Measurements from ENCODE around the gene EVI5L.
"Not testable (repeated sequence)": the region's sequence is repeated elsewhere in the genome, so short reads cannot be mapped to it uniquely, and the experiment has no call there.

Gene EVI5L

GRCh38 chr19:7829561-7830271 is at the start of gene EVI5L:
Gene EVI5L (plus strand): TSS chr19:7830218. CDS start chr19:7846543, 16,325 bp downstream.
- in situ Hi-C loops (cut with HindIII; ENCODE audit: low sequenced_read_pairs) = no loop called here

GRCh38 chr19:7781157-7781556 is 48.9 kb upstream of the EVI5L start:
- in situ Hi-C loops (cut with HindIII; ENCODE audit: low sequenced_read_pairs) = no loop called here

- in situ Hi-C loops (cut with HindIII; ENCODE audit: low sequenced_read_pairs) = no loop called here
These were observed 46.0 kb upstream of the EVI5L start for GRCh38 chr19:7783991-7784423.

- in situ Hi-C loops (cut with HindIII; ENCODE audit: low sequenced_read_pairs) = no loop called here
These were observed 45.2 kb upstream of the EVI5L start for GRCh38 chr19:7784856-7785255.

- in situ Hi-C loops (cut with HindIII; ENCODE audit: low sequenced_read_pairs) = no loop called here
These were observed 42.9 kb upstream of the EVI5L start for GRCh38 chr19:7787141-7787540.

- in situ Hi-C loops (cut with HindIII; ENCODE audit: low sequenced_read_pairs) = no loop called here
These were observed 42.3 kb upstream of the EVI5L start for GRCh38 chr19:7787602-7788177.

- in situ Hi-C loops (cut with HindIII; ENCODE audit: low sequenced_read_pairs) = no loop called here
These were observed 41.7 kb upstream of the EVI5L start for GRCh38 chr19:7788178-7788932.

- in situ Hi-C loops (cut with HindIII; ENCODE audit: low sequenced_read_pairs) = no loop called here
These were observed 41.1 kb upstream of the EVI5L start for GRCh38 chr19:7788933-7789323.

- in situ Hi-C loops (cut with HindIII; ENCODE audit: low sequenced_read_pairs) = no loop called here
These were observed 40.6 kb upstream of the EVI5L start for GRCh38 chr19:7789447-7789846.

- in situ Hi-C loops (cut with HindIII; ENCODE audit: low sequenced_read_pairs) = no loop called here
These were observed 39.6 kb upstream of the EVI5L start for GRCh38 chr19:7790416-7790815.

- in situ Hi-C loops (cut with HindIII; ENCODE audit: low sequenced_read_pairs) = no loop called here
These were observed 37.7 kb upstream of the EVI5L start for GRCh38 chr19:7792281-7792680.

GRCh38 chr19:7792701-7793100 is 37.3 kb upstream of the EVI5L start:
- in situ Hi-C loops (cut with HindIII; ENCODE audit: low sequenced_read_pairs) = not testable (repeated sequence)

- in situ Hi-C loops (cut with HindIII; ENCODE audit: low sequenced_read_pairs) = no loop called here
These were observed 36.5 kb upstream of the EVI5L start for GRCh38 chr19:7793493-7793892.

- in situ Hi-C loops (cut with HindIII; ENCODE audit: low sequenced_read_pairs) = no loop called here
These were observed 34.4 kb upstream of the EVI5L start for GRCh38 chr19:7795555-7796161.

GRCh38 chr19:7799640-7800355 is 30.2 kb upstream of the EVI5L start:
- in situ Hi-C loops (cut with HindIII; ENCODE audit: low sequenced_read_pairs) = no loop called here

GRCh38 chr19:7801020-7801570 is 28.9 kb upstream of the EVI5L start:
- in situ Hi-C loops (cut with HindIII; ENCODE audit: low sequenced_read_pairs) = no loop called here

- in situ Hi-C loops (cut with HindIII; ENCODE audit: low sequenced_read_pairs) = no loop called here
These were observed 23.8 kb upstream of the EVI5L start for GRCh38 chr19:7806234-7806633.

- in situ Hi-C loops (cut with HindIII; ENCODE audit: low sequenced_read_pairs) = no loop called here
These were observed 23.1 kb upstream of the EVI5L start for GRCh38 chr19:7806876-7807275.

GRCh38 chr19:7808108-7808507 is 21.9 kb upstream of the EVI5L start:
- in situ Hi-C loops (cut with HindIII; ENCODE audit: low sequenced_read_pairs) = no loop called here

- in situ Hi-C loops (cut with HindIII; ENCODE audit: low sequenced_read_pairs) = no loop called here
These were observed 18.0 kb upstream of the EVI5L start for GRCh38 chr19:7811989-7812388.

GRCh38 chr19:7815325-7815724 is 14.7 kb upstream of the EVI5L start:
- in situ Hi-C loops (cut with HindIII; ENCODE audit: low sequenced_read_pairs) = no loop called here

Data from DLD1 (cell line).